ENCODE data around the gene TMEM80.

GRCh38 chr11:721247-721740, 25.7 kb downstream of the TMEM80 start:
- TF ChIP-seq CTCF (conservative IDR thresholded peaks at IDR 0.05 in 1 of 2, IDR thresholded peaks at IDR 0.05 in 1 of 2; ENCODE audit: low read depth in 1 of 2, low read length in 2 of 2): no peak
- TF ChIP-seq EZH2 (IDR thresholded peaks at IDR 0.05; ENCODE audit: low read length, missing control alignments): peak; percentile 47

All from fibroblast of lung (primary cell).